K562 (cell line): Measurements from ENCODE around the gene CAPZB. TPM values are rescaled to one million over a fixed set of nuclear protein-coding genes. Genes with fewer than 3 reads are reported as not detected.
A peak's percentile ranks its signal among the peaks of the same experiment; 100 is the strongest.

Experiments used
- ATAC-seq: fragments of 200-7000 bp; cut with Tn5 transposase; 3 replicates; pipeline ENCODE4 v1.9.1; 2020; ENCODE audit warnings: moderate library complexity
- BruUV-seq: library from RNA; stranded (reverse); fragments of 400-500 nt; replicated peaks from 2 replicates; lab custom pipeline; 2021; lab: Mats Ljungman, UMichigan
- CTCF ChIA-PET: fragments of 300-600 bp; formaldehyde crosslinking; extraction: SDS; loops from one replicate; lab custom pipeline; 2021; ENCODE audit warnings: low intra/inter-chr PET ratio; lab: Yijun Ruan, JAX
- POLR2A ChIA-PET: fragments of 300-600, 350-650 bp; sonication (Branson Sonifier 250); formaldehyde crosslinking; extraction: SDS; loops from one replicate; lab custom pipeline; 2021; ENCODE audit warnings: antibody characterized with exemption, inconsistent platforms; lab: Yijun Ruan, JAX
- DNase-seq, 4 experiments: peaks; one replicate each; pipeline versions ENCODE4 v3.0.0 to v3.0.0-alpha.2; 2011 to 2018; ENCODE audit warnings: low spot score in 3 of 4, mixed read lengths in 3 of 4; ENCODE audit errors: extremely low read depth in 1 of 4
- FAIRE-seq: peaks from 2 replicates; lab custom pipeline; 2011; peaks lifted over from hg19 to GRCh38; lab: Jason Lieb, UNC
- H2AFZ ChIP-seq: 2 replicates; pipeline ENCODE4 v1.6.0; 2011; ENCODE audit warnings: low read depth, low read length, control low read depth, inconsistent platforms
- H3K27ac ChIP-seq: fragments of 200-600 bp; 3 replicates; pipeline ENCODE4 v1.8.0; 2011; ENCODE audit warnings: low read depth, mild to moderate bottlenecking, control low read depth, inconsistent platforms, low read length, moderate library complexity, mixed read lengths; ENCODE audit errors: extremely low read depth
- H3K27me3 ChIP-seq, 2 experiments: fragments of 300-600 bp in 1 of 2; 2 replicates in 1 of 2; 3 replicates in 1 of 2; pipeline versions ENCODE4 v1.6.0 to v1.8.0; 2011; ENCODE audit warnings: inconsistent platforms in 2 of 2, low read length in 2 of 2, mild to moderate bottlenecking in 1 of 2, mixed read lengths in 1 of 2, moderate library complexity in 1 of 2; ENCODE audit not compliant: control insufficient read depth in 2 of 2, insufficient read depth in 2 of 2
- H3K36me3 ChIP-seq: fragments of 300-600 bp; 3 replicates; pipeline ENCODE4 v1.8.0; 2011; ENCODE audit warnings: mild to moderate bottlenecking, low read length, inconsistent platforms; ENCODE audit not compliant: control insufficient read depth, insufficient read depth
- H3K4me1 ChIP-seq, 2 experiments: fragments of 200-600 bp in 1 of 2; replicated peaks in 1 of 2; 2 replicates in 1 of 2; 3 replicates in 1 of 2; pipeline versions ENCODE4 v1.5.1 to v1.8.0; 2011; ENCODE audit warnings: inconsistent platforms in 2 of 2, low read length in 2 of 2, mild to moderate bottlenecking in 1 of 2, mixed read lengths in 1 of 2, moderate library complexity in 1 of 2; ENCODE audit not compliant: control insufficient read depth in 2 of 2, insufficient read depth in 2 of 2
- H3K4me2 ChIP-seq: 2 replicates; pipeline ENCODE4 v1.6.1; 2011; ENCODE audit warnings: low read length, control low read depth, inconsistent platforms, mixed read lengths; ENCODE audit not compliant: insufficient read depth
- H3K4me3 ChIP-seq: fragments of 200-600 bp; sonication (generic), shearing (Covaris generic); 2 replicates; pipeline ENCODE4 v1.5.1; 2016; ENCODE audit warnings: control low read depth, inconsistent platforms
- H3K79me2 ChIP-seq: fragments of 200-600 bp; 3 replicates; pipeline ENCODE4 v1.8.0; 2011; ENCODE audit warnings: low read length, inconsistent platforms; ENCODE audit not compliant: control insufficient read depth, insufficient read depth
- H3K9ac ChIP-seq, 2 experiments: 2 replicates each; pipeline versions ENCODE4 v1.6.0 to v1.6.1; 2011; ENCODE audit warnings: low read depth in 2 of 2, low read length in 2 of 2, control low read depth in 1 of 2, inconsistent platforms in 1 of 2, mild to moderate bottlenecking in 1 of 2, mixed read lengths in 1 of 2; ENCODE audit not compliant: insufficient read depth in 1 of 2
- H3K9me1 ChIP-seq: one replicate; pipeline ENCODE4 v1.6.0; 2011; ENCODE audit warnings: inconsistent platforms, mild to moderate bottlenecking, low read length, moderate library complexity; ENCODE audit not compliant: control insufficient read depth, insufficient read depth
- H3K9me3 ChIP-seq: replicated peaks from 2 replicates; pipeline ENCODE4 v1.5.1; 2011; ENCODE audit warnings: low read depth, low read length, inconsistent platforms; ENCODE audit not compliant: control insufficient read depth, insufficient read depth
- H4K20me1 ChIP-seq: replicated peaks from 2 replicates; pipeline ENCODE4 v1.6.1; 2011; ENCODE audit warnings: low read length, inconsistent platforms, mixed read lengths; ENCODE audit not compliant: control insufficient read depth, insufficient read depth
- BMI1 ChIP-seq: fragments of 150-350 bp; IDR thresholded peaks from 2 replicates; pipeline ENCODE4 v1.6.1; 2014; ENCODE audit warnings: low read length
- CTBP1 ChIP-seq: fragments of 450-650 bp; IDR thresholded peaks from 2 replicates; pipeline ENCODE4 v1.6.1; 2016; ENCODE audit warnings: borderline replicate concordance
- DACH1 ChIP-seq: fragments of 450-650 bp; IDR thresholded peaks from 2 replicates; pipeline ENCODE4 v1.6.1; 2018; ENCODE audit not compliant: partially characterized antibody
- ILF3 ChIP-seq: fragments of 450-650 bp; IDR thresholded peaks from 2 replicates; pipeline ENCODE4 v1.6.1; 2018; ENCODE audit warnings: antibody characterized with exemption, mild to moderate bottlenecking, moderate library complexity, borderline replicate concordance
- MBD2 ChIP-seq: sonication (generic); IDR thresholded peaks from 2 replicates; pipeline ENCODE4 v1.6.1; 2016; ENCODE audit warnings: low read depth, borderline replicate concordance
- MTF1 ChIP-seq: fragments of 250-450 bp; sonication (Bioruptor Pico); IDR thresholded peaks from 2 replicates; pipeline ENCODE4 v1.9.0; 2021; ENCODE audit warnings: moderate library complexity, mild to moderate bottlenecking, inconsistent platforms, borderline replicate concordance
- PHB ChIP-seq: fragments of 250-450 bp; sonication (Bioruptor Pico); IDR thresholded peaks from 2 replicates; pipeline ENCODE4 v1.5.0; 2021
- PHF8 ChIP-seq: fragments of 200-600 bp; sonication (generic); IDR thresholded peaks from 2 replicates; pipeline ENCODE4 v1.6.1; 2012; ENCODE audit warnings: mixed run types, mild to moderate bottlenecking, inconsistent platforms, low read length, moderate library complexity, borderline replicate concordance
- POLR3G ChIP-seq: IDR thresholded peaks from 2 replicates; pipeline ENCODE4 v1.6.1; 2011; ENCODE audit not compliant: insufficient read length, insufficient replicate concordance; ENCODE audit errors: extremely low read depth
- SIN3B ChIP-seq: fragments of 450-650 bp; IDR thresholded peaks from 2 replicates; pipeline ENCODE4 v1.6.1; 2017; ENCODE audit warnings: low read depth, mild to moderate bottlenecking, moderate library complexity
- U2AF2 ChIP-seq: fragments of 200-400 bp; formaldehyde crosslinking; optimal IDR thresholded peaks from 2 replicates; pipeline ENCODE3; 2017; ENCODE audit warnings: low read depth, mild to moderate bottlenecking, low read length
- ZC3H8 ChIP-seq: fragments of 450-650 bp; IDR thresholded peaks from 2 replicates; pipeline ENCODE4 v1.6.1; 2017
- ZNF134 ChIP-seq: fragments of 250-450 bp; sonication (Bioruptor Pico); conservative IDR thresholded peaks from 2 replicates; pipeline ENCODE4 v1.4.0; 2020
- ZNF3 ChIP-seq: fragments of 250-450 bp; sonication (Bioruptor Pico); IDR thresholded peaks from 2 replicates; pipeline ENCODE4 v1.5.0; 2021; ENCODE audit warnings: mild to moderate bottlenecking, moderate library complexity
- ZNF589 ChIP-seq: fragments of 200-800 bp; sonication (Bioruptor generic); IDR thresholded peaks from 2 replicates; pipeline ENCODE4 v1.6.1; 2016; ENCODE audit warnings: low read depth, missing genetic modification characterization, missing compliant biosample characterization
- ZNF764 ChIP-seq: fragments of 250-450 bp; sonication (Bioruptor Pico); IDR thresholded peaks from 2 replicates; pipeline ENCODE4 v1.4.0; 2020; ENCODE audit warnings: low read depth, mild to moderate bottlenecking, moderate library complexity
- WGBS: fragments of 100-300 bp; shearing (Covaris generic); methylation state at CpG from one replicate; pipeline ENCODE4 v1.1.6; 2016; ENCODE audit warnings: low coverage, mixed read lengths; ENCODE audit not compliant: insufficient coverage; ENCODE audit errors: missing lambda C conversion rate; 5-methylcytosine and 5-hydroxymethylcytosine counted together
- in situ Hi-C: fragments of 300-500 bp; cut with MboI; formaldehyde crosslinking; loops from 4 replicates; pipeline ENCODE4 v1.15.0; 2018; ENCODE audit warnings: inconsistent platforms, mixed read lengths
- intact Hi-C: fragments of 100-400 bp; cut with micrococcal nuclease; formaldehyde crosslinking; loops from 2 replicates; pipeline ENCODE4 v1.14.2; 2022
- polyA plus RNA-seq, 8 experiments: library from polyadenylated mRNA; depleted of rRNA in 4 of 8; stranded (reverse) in 5 of 8; unstranded in 3 of 8; fragments of >200 nt; fragmentation: Nextera tagmentation in 2 of 8; fragmentation: Illumina TruSeq in 1 of 8; extraction: Ambion mirVana in 2 of 8; extraction: Trizol in 1 of 8; gene quantifications; 2 replicates each; pipeline versions ENCODE4 v1.2.1 to v1.2.3, GENCODE V29; 2011 to 2014; ENCODE audit warnings: inconsistent platforms in 1 of 8, missing spikeins in 1 of 8
- total RNA-seq, 7 experiments: library from RNA; depleted of rRNA in 6 of 7; stranded (reverse); fragments of >200 nt in 6 of 7; fragmentation: Illumina TruSeq in 2 of 7; extraction: Trizol in 2 of 7; gene quantifications; 2 replicates each; pipeline versions ENCODE4 v1.2.1 to v1.2.3, GENCODE V29; 2011 to 2021; ENCODE audit warnings: low replicate concordance in 1 of 7
- TF ChIP-seq, protein P1 (sequence below): fragments of 450-650 bp; conservative IDR thresholded peaks from 2 replicates; pipeline ENCODE4 v1.6.1; 2016; ENCODE audit warnings: missing genetic modification characterization, low read depth, mild to moderate bottlenecking, control low read depth, missing compliant biosample characterization
- TF ChIP-seq, protein P2 (sequence below), 2 experiments: IDR thresholded peaks in 1 of 2; conservative IDR thresholded peaks in 1 of 2; 2 replicates each; pipeline ENCODE4 v1.6.1; 2016; ENCODE audit warnings: low read depth in 2 of 2, mild to moderate bottlenecking in 1 of 2, missing compliant biosample characterization in 1 of 2, missing genetic modification characterization in 1 of 2, moderate library complexity in 1 of 2
- TF ChIP-seq, protein P3 (sequence below): sonication (generic); formaldehyde crosslinking; IDR thresholded peaks from 2 replicates; pipeline ENCODE4 v1.8.0; 2022; ENCODE audit warnings: mild to moderate bottlenecking, missing genetic modification reagents

Gene CAPZB
- total and polyA plus RNA-seq, 9 of the 15 experiments (the other 6 are each of a cell fraction or from before 2014, with no cell fraction given): 57.6 to 297 (median 125) TPM

DNA sequence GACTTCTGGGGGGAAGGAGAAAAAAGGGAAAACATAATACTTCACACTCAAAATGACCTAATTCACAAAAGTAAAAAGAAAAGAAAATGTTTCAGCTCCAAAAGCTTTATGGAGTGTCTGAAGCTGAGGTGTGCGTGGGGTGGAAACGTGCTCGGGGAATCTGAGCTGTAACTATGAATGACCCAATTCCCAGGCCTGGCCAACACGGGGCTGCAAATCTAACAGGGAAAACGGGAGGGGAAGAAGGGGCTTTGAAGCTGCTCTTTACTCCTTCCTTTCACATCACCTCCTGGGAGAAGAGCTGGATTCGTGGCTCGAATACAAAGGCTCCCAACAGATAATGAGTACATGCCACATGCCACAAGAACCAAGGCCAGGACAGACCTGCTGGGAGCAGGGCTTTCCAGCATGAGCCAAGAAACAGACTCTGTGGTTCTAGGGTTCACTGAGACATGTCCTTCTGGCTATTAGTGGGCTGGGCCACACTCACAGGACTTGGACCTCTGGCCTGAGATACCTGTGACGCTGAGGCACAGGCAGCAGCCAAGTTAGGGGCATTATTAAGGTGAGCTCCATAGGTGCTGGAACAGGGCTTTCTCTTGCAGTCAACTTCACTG lies 121.7 kb downstream of the CAPZB start:
- H3K36me3 ChIP-seq: peaks cover 4% of the 10 kb centered on the region; the same call in 1 of the 3 replicates
- no peak for DNase-seq
- TF ChIP-seq PHF8: no peak
- TF ChIP-seq, protein P1, sequence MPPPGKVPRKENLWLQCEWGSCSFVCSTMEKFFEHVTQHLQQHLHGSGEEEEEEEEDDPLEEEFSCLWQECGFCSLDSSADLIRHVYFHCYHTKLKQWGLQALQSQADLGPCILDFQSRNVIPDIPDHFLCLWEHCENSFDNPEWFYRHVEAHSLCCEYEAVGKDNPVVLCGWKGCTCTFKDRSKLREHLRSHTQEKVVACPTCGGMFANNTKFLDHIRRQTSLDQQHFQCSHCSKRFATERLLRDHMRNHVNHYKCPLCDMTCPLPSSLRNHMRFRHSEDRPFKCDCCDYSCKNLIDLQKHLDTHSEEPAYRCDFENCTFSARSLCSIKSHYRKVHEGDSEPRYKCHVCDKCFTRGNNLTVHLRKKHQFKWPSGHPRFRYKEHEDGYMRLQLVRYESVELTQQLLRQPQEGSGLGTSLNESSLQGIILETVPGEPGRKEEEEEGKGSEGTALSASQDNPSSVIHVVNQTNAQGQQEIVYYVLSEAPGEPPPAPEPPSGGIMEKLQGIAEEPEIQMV (tag): no peak
- TF ChIP-seq ILF3: no peak
- TF ChIP-seq, protein P2, sequence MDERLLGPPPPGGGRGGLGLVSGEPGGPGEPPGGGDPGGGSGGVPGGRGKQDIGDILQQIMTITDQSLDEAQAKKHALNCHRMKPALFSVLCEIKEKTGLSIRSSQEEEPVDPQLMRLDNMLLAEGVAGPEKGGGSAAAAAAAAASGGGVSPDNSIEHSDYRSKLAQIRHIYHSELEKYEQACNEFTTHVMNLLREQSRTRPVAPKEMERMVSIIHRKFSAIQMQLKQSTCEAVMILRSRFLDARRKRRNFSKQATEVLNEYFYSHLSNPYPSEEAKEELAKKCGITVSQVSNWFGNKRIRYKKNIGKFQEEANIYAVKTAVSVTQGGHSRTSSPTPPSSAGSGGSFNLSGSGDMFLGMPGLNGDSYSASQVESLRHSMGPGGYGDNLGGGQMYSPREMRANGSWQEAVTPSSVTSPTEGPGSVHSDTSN (CRISPR knock-in tag; IDR thresholded peaks at IDR 0.05; ENCODE audit: low read depth): no peak
- TF ChIP-seq, protein P2 (tag; conservative IDR thresholded peaks at IDR 0.05; ENCODE audit: low read depth): no peak
- TF ChIP-seq POLR3G: no peak
- TF ChIP-seq ZNF3 (CRISPR knock-in tag): no peak
- TF ChIP-seq MBD2: no peak
- no peak for TF ChIP-seq BMI1
- no peak for TF ChIP-seq DACH1
- TF ChIP-seq PHB: no peak
- no peak for TF ChIP-seq U2AF2
- TF ChIP-seq CTBP1: no peak
- TF ChIP-seq ZC3H8: no peak
- no peak for TF ChIP-seq ZNF589 (CRISPR knock-in tag)
- no peak for TF ChIP-seq ZNF134 (CRISPR knock-in tag)
- TF ChIP-seq MTF1: no peak
- TF ChIP-seq SIN3B: no peak
- no peak for TF ChIP-seq ZNF764 (CRISPR knock-in tag)
- TF ChIP-seq, protein P3, sequence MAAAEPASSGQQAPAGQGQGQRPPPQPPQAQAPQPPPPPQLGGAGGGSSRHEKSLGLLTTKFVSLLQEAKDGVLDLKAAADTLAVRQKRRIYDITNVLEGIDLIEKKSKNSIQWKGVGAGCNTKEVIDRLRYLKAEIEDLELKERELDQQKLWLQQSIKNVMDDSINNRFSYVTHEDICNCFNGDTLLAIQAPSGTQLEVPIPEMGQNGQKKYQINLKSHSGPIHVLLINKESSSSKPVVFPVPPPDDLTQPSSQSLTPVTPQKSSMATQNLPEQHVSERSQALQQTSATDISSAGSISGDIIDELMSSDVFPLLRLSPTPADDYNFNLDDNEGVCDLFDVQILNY (CRISPR knock-in tag): no peak
- no peak overlapping the region for H2AFZ ChIP-seq
- no peaks in the 10 kb centered on the region for H3K27me3 ChIP-seq
- H3K9me3 ChIP-seq: no peaks in the 10 kb centered on the region
- FAIRE-seq: no peak
- peaks cover 0 to 9% of the 10 kb centered on the region in 2 experiments; a peak in 2 of 5 replicates for H3K4me1 ChIP-seq
- peaks cover 6% of the 10 kb centered on the region for H4K20me1 ChIP-seq
- in situ Hi-C loops: no loop called here
- BruUV-seq: no TSS peak
- ATAC-seq: peak; percentile 28; the same call in 2 of the 3 replicates
- ChIA-PET POLR2A (interaction anchor here (1.0 to 1.5 kb wide), 2 partner anchors 9 to 12 kb away, joined by 4 read pairs; no protein-coding TSS in a partner anchor), CTCF (no interaction called here)
- no peak overlapping the region for H3K27ac ChIP-seq
- no peaks in the 10 kb centered on the region for H3K79me2 ChIP-seq
- WGBS: 62% methylated on average over 8 of the region's 8 CpGs
- peaks cover 6% of the 10 kb centered on the region for H3K9me1 ChIP-seq
- H3K4me3 ChIP-seq: no peak overlapping the region
- intact Hi-C loops: no loop called here
- H3K4me2 ChIP-seq: no peak overlapping the region
- H3K9ac ChIP-seq: no peak overlapping the region
